Uterus (tissue), 2 donors: Measurements from ENCODE around the gene SNRNP70.

ENCODE experiments used
- CTCF ChIP-seq, 4 experiments: fragments of 200-600 bp in 2 of 4; fragments of 450-650 bp in 2 of 4; sonication (generic) in 2 of 4; IDR thresholded peaks; one replicate each; pipeline ENCODE4 v1.5.1; 2016 to 2019; ENCODE audit warnings: antibody characterized with exemption in 4 of 4, mild to moderate bottlenecking in 2 of 4, moderate library complexity in 1 of 4
- POLR2A ChIP-seq, 2 donors: fragments of 450-650 bp; IDR thresholded peaks; one replicate each; pipeline ENCODE4 v1.6.1; 2016; ENCODE audit warnings: antibody characterized with exemption in 2 of 2, mild to moderate bottlenecking in 1 of 2, moderate library complexity in 1 of 2

GRCh38 chr19:49056101-49056901 is 28.9 kb upstream of the SNRNP70 start:
- peak in 3 of 4 experiments; percentile 23 to 42 (median 40) for TF ChIP-seq CTCF (IDR thresholded peaks at IDR 0.05)
- no peak for TF ChIP-seq POLR2A (IDR thresholded peaks at IDR 0.05)
